ENCODE measurements around the gene CCDC183. TPM values are rescaled to one million over a fixed set of nuclear protein-coding genes. Genes with fewer than 3 reads are reported as not detected.

The CCDC183 gene
- total and polyA plus RNA-seq, 2 of the 4 experiments (the other 2 are of a cell fraction), result under 0.01 to 0.29 TPM

DNA sequence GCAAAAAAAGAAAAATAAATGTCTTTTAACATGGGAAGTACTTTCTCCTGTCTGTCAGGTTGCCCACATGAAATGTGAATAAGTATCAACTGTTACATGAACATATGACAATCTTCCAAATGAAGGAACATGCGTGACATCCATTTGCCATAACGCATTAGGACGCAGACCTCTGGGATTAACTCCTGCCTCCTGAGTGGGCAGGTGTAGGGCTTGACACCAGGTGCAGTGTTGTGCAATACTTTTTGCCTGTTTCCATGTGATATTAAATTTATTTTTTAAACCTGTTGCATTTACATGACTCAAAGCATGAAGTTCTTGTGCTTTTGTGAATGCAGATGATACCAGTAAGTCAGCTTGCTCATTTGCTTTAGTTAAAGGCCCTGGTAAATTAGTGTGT lies 13.7 kb upstream of the CCDC183 start:
- no peak for ATAC-seq (ENCODE audit: low read depth)
- no peak overlapping the region for H4K91ac ChIP-seq (ENCODE audit: insufficient read depth, low read depth, low read length)
- no peak overlapping the region for H3K56ac ChIP-seq (ENCODE audit: extremely low read depth, insufficient read depth, low read length)
- no peak overlapping the region for H3K4ac ChIP-seq (ENCODE audit: low read depth, low read length)
- no CpG with 5 or more reads among the region's 3 CpGs for WGBS, 2 experiments (ENCODE audit: extremely low coverage in 2 of 2, insufficient read length in 1 of 2)
- no peak overlapping the region for H3K14ac ChIP-seq (replicated peaks; ENCODE audit: low read depth, low read length)
- intact Hi-C loops (cut with micrococcal nuclease), result no loop called here
- no peak overlapping the region for H3K23ac ChIP-seq (ENCODE audit: low read depth, low read length)
- H3K4me2 ChIP-seq (ENCODE audit: low read depth, low read length), result no peak overlapping the region
- H3K4me1 ChIP-seq (ENCODE audit: control insufficient read depth, insufficient read depth, low read length), result no peaks in the 10 kb centered on the region
- H3K36me3 ChIP-seq (ENCODE audit: control insufficient read depth, insufficient read depth, low read length), result no peaks in the 10 kb centered on the region
- H4K8ac ChIP-seq (ENCODE audit: low read depth in 2 of 2, low read length in 2 of 2), result no peak overlapping the region
- H2BK120ac ChIP-seq (ENCODE audit: low read depth, low read length), result no peak overlapping the region
- no peaks in the 10 kb centered on the region for H3K9me1 ChIP-seq (ENCODE audit: insufficient read depth, low read length)
- no peak overlapping the region for H3K4me3 ChIP-seq (ENCODE audit: insufficient read depth, low read depth, low read length)
- in situ Hi-C loops (cut with MboI; ENCODE audit: low sequenced_read_pairs), result loop anchor here (10.0 kb wide), 1 partner anchor 252 kb away; the partner anchor contains the start of gene FUT7
- H2BK20ac ChIP-seq (ENCODE audit: low read depth, low read length), result no peak overlapping the region
- no peaks in the 10 kb centered on the region for H3K79me1 ChIP-seq (ENCODE audit: low read depth in 1 of 2, low read length in 2 of 2)
- no peak overlapping the region for H2BK5ac ChIP-seq (ENCODE audit: low read depth, low read length, poor library complexity, severe bottlenecking)
- no peak overlapping the region for H2BK15ac ChIP-seq (ENCODE audit: low read depth, low read length)
- no peak overlapping the region for H2AFZ ChIP-seq (replicated peaks; ENCODE audit: low read length, poor library complexity)
- CTCF ChIA-PET, result no interaction called here
- H4K20me1 ChIP-seq (ENCODE audit: insufficient read depth, low read length), result no peaks in the 10 kb centered on the region
- dilution Hi-C loops (cut with HindIII; ENCODE audit: low sequenced_read_pairs, unreplicated experiment), result no loop called here
- POLR2A ChIA-PET (ENCODE audit: unreplicated experiment), result no interaction called here
- no peak overlapping the region for H3K18ac ChIP-seq (ENCODE audit: low read depth, low read length)
- peak; percentile 73 for TF ChIP-seq CEBPB (IDR thresholded peaks at IDR 0.05; ENCODE audit: low read depth, low read length)
- no peak for TF ChIP-seq CHD1 (IDR thresholded peaks at IDR 0.05; ENCODE audit: low read depth, low read length)
- no TSS peak for BruUV-seq (replicated peaks)
- no peak overlapping the region for H3K27ac ChIP-seq (ENCODE audit: insufficient read depth, low read length)
- no peak overlapping the region for H2AK5ac ChIP-seq (ENCODE audit: low read depth, low read length)
- no peak for DNase-seq
- H4K5ac ChIP-seq (ENCODE audit: low read depth, low read length), result no peak overlapping the region
- peaks cover 44% of the 10 kb centered on the region for H3K27me3 ChIP-seq (ENCODE audit: control insufficient read depth, insufficient read depth, low read length)
- H3K9ac ChIP-seq (ENCODE audit: low read depth, low read length), result no peak overlapping the region
- no peak overlapping the region for H2AK9ac ChIP-seq (replicated peaks; ENCODE audit: low read depth, low read length, poor library complexity)
- H3K9me3 ChIP-seq (ENCODE audit: control insufficient read depth, insufficient read depth, low read length), result no peaks in the 10 kb centered on the region
